ENCODE measurements around the gene ADAM10.

DNA sequence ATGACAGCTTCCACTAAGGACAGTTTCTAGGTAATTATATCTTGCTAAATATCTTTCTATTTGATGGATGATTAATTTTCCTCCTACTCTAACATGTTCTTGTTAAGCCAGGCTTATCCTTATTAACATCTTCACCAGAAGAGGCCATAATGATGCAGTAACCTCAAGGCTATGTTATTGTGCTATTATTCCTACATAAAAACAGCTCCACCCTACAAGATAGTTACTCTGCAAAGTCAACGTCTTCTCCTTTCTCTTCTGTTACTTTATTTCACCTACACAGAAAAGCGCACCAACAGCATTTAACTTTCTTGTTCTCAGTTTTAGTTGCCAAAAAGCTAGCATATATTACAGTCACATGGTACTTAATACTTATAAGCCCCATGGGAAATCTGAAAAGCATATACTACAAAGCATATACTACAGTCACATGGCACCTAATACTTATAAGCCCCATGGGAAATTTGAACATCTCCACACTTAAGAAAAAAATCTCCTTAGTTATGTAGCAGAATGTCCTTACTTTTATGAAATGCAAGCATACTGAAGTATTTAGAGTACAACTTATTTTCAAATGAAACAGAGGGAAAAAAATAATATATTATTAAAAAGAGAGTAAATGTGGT, 13.4 kb downstream of the ADAM10 start:
- TF ChIP-seq SP2 (IDR thresholded peaks at IDR 0.05; ENCODE audit: low read length), result no peak
- no peak for TF ChIP-seq SP1 (IDR thresholded peaks at IDR 0.05; ENCODE audit: low read depth, low read length)
- no peak for TF ChIP-seq RFX5 (IDR thresholded peaks at IDR 0.05; ENCODE audit: borderline replicate concordance, low read depth, low read length)
- TF ChIP-seq EGR1 (IDR thresholded peaks at IDR 0.05; ENCODE audit: borderline replicate concordance, low read depth, low read length), result no peak
- TF ChIP-seq, protein P1, sequence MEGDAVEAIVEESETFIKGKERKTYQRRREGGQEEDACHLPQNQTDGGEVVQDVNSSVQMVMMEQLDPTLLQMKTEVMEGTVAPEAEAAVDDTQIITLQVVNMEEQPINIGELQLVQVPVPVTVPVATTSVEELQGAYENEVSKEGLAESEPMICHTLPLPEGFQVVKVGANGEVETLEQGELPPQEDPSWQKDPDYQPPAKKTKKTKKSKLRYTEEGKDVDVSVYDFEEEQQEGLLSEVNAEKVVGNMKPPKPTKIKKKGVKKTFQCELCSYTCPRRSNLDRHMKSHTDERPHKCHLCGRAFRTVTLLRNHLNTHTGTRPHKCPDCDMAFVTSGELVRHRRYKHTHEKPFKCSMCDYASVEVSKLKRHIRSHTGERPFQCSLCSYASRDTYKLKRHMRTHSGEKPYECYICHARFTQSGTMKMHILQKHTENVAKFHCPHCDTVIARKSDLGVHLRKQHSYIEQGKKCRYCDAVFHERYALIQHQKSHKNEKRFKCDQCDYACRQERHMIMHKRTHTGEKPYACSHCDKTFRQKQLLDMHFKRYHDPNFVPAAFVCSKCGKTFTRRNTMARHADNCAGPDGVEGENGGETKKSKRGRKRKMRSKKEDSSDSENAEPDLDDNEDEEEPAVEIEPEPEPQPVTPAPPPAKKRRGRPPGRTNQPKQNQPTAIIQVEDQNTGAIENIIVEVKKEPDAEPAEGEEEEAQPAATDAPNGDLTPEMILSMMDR (IDR thresholded peaks at IDR 0.05; ENCODE audit: control extremely low read depth in 1 of 3, insufficient read depth in 1 of 3, low read depth in 1 of 3, low read length in 3 of 3), result no peak
- TF ChIP-seq POLR2A (IDR thresholded peaks at IDR 0.05; ENCODE audit: control extremely low read depth in 1 of 2, low read depth in 2 of 2, low read length in 2 of 2), result no peak
- TF ChIP-seq CREB1 (IDR thresholded peaks at IDR 0.05), result no peak
- TF ChIP-seq EP300 (IDR thresholded peaks at IDR 0.05; ENCODE audit: borderline replicate concordance in 1 of 2, low read depth in 2 of 2, low read length in 2 of 2), result no peak

All from H1 (cell line).